GM21529 (cell line): ENCODE measurements around the gene NEU3.
"Not testable (repeated sequence)": the region's sequence is repeated elsewhere in the genome, so short reads cannot be mapped to it uniquely, and the experiment has no call there.

Experiments
- ATAC-seq: cut with Tn5 transposase; IDR thresholded peaks from one replicate; pipeline ENCODE4 v1.9.1; 2021; ENCODE audit not compliant: unreplicated experiment

NEU3 gene, protein sequence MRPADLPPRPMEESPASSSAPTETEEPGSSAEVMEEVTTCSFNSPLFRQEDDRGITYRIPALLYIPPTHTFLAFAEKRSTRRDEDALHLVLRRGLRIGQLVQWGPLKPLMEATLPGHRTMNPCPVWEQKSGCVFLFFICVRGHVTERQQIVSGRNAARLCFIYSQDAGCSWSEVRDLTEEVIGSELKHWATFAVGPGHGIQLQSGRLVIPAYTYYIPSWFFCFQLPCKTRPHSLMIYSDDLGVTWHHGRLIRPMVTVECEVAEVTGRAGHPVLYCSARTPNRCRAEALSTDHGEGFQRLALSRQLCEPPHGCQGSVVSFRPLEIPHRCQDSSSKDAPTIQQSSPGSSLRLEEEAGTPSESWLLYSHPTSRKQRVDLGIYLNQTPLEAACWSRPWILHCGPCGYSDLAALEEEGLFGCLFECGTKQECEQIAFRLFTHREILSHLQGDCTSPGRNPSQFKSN

DNA sequence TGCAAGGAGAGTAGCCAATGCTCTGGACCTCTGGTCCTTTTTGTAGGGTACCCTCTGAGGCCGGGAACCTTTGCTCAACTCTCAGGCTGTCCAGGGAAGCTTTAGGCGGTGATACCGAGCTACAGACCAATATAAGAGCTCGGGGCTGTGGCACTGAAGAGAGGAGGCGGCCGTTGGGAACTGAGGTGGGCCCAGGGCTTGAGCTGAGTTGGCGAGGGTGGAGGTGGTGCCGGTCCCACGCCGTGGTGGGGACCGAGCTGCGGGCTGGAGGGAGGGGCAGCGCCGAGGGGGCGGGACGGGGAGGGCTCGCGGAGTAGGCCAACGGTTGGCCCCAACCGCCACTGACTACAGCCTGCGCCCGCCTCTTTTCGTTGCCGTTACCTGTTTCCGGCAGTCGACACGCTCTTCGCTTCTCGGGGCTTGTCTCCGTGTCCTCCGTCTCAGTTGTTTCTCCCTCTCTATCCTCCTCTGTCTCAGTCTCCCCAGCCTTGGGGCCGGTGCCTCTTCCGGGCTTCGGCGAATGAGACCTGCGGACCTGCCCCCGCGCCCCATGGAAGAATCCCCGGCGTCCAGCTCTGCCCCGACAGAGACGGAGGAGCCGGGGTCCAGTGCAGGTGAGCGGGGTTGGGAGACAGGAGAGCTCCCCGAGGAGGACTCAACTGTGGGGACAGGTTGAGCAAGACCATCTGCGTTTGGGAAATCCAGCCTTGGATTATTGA, at the start of gene NEU3:
NEU3 (plus strand) TSS at position 393 of the 719 bp plus-strand sequence; CDS start at position 521, 128 bp downstream.
- ATAC-seq, result peak; percentile 78

DNA sequence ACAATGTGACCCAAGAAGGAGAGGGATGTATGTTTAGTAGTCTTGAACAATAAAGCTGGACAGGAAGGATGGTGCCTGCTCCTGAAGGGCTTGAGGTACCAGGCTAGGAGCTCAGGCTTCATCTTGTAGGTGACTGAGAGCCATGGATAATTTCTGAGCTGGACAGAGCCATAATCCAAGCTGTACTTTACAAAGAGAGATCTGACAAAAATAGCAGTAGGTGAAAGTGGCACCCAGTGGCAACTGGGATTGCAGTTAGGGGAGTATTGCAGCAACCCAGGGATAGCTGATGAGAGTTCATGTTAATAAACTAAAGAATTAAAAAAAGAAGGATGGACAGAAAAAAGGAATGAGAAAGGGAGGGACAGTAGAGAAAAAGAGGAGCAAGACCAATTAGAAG, 47.2 kb upstream of the NEU3 start:
- ATAC-seq, result no peak

DNA sequence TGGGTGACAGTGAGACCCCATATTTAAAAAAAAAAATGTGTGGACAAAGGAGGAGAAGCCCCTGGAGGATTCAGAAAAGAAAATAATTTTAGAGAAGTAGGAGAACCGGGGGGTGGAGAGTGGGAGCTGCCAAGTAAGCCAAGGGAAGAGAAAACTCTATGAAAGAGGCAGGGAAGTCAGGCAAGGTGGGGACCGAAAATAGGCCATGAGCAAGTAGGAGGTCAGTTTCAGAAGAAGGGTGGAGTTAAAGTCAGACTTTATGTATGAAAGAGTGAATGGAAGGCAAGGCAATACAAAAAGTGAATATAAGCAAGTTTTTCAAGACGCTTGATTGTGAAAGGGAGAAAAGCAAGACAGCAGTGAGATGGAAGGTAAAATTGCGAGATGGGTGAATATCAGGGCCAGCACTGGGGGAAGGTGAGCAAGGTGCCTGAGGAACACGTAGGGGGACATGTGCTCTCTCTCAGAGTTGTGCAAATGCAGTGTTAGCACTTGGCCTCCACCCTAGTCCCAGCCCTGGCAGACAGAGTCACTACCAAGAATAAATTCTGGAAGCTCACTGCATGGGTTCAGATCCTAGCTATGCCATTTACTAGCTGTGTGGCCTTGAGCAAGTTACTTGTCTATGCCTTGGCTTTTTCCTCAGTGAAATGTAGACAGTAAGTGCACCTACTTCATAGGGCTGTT, 46.5 kb upstream of the NEU3 start:
- ATAC-seq, result no peak

DNA sequence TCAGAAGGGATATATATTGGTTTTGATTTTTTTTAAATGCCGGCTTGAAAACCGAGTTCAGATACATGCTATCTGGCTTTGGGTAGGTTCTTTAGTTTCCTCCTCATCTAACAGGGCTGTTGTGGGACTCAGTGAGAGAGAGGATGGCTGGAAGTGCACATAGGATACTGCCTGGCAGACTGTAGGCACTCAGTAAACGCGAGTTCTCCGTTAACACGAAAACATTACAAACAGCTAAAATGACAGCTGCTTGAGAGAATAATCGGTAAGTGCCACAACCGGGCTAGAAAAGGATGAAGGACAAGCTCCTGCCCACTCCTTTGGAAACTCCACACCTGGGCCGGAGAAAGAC, 40.2 kb upstream of the NEU3 start:
- peak; percentile 9 for ATAC-seq

DNA sequence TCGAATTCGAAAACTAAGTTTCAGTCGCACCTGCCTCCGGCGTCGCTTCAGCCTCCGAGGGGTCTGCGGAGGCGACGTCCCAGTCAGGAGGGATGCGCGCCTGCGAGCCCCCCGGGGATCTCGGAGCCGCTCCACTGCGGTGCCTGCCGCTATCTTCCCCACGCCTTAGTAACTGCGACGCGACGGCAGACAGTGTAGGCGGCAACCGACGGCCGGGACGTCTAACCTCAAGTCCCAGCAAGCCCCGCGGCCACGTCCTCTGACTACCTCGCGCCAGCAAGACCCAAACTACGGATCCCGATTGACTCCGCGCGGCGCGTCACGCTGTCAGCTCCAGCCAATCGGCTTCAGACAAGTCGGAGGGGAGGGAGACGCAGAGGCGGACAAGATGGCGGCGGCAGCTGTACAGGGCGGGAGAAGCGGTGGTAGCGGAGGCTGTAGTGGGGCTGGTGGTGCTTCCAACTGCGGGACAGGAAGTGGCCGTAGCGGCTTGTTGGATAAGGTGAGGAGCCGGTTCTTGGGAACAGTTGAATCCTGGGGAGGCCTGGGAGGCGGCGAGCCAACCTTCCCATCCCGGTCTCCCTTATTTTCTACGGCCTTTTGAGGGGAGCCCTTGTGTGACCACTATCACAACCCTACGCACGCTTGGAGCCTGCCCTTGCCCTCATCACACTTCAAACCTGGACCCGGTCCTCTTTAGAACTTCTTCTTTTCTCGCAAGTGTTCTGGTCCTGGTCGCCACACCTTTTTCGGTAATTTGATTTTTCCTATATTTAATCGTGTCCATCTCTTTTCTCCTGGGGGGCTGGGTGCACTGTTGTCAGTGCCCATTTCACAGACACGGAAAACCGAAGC, 39.6 kb upstream of the NEU3 start, which contains the start of the genes SPCS2 and XRRA1:
SPCS2 (plus strand) TSS at position 369 of the 855 bp plus-strand sequence; CDS start at position 389, 20 bp downstream.
XRRA1 (minus strand) TSS at position 194 of the 855 bp plus-strand sequence. CDS start 8,213 bp downstream, outside the sequence.
- ATAC-seq, result peak; percentile 92

DNA sequence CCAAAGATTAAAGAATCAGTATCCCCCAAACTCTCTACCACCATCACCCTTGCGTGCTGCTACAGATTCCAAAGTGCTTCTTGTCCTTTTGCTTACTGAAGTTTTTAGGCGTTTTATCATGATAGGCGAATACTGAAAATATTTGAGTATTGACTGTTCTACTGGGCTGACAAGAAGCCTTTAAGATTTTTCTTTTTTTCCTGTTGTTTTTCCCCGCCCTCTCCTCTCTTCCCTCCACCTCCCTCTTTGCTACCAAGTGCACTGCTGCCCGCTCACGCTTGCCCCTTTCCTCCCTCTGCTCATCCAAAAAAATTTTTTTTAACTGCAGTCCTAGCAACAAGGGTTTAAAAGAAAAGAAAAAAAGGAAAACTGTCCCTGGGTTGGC, 39.0 kb upstream of the NEU3 start:
- no peak for ATAC-seq

DNA sequence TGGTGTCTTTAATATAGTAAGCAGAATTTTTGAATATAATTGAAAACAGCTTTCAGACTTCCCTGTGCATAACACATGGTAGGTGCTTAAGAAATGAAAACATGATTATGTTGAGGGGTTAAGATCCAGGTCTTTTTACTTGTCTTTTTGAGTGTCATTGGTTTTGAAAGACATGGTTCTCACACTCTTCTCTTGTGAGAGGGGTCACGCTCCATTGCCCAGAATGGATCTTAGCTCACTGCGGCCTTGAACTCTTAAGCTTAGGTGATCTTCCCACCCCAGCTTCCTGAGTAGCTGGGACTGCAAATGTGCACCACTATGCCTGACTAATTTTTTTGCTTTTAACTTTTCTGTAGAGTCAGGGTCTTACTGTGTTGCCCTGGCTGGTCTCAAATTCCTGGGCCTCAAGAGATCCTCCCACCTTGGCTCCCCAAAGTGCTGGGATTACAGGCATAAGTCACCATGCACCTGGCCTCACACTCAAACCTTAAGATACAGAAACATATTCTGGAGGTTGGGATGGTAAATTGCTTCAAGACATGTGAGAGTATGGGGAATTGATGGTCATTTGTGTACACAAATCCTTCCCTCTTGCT, 38.3 kb upstream of the NEU3 start:
- peak; percentile 18 for ATAC-seq

DNA sequence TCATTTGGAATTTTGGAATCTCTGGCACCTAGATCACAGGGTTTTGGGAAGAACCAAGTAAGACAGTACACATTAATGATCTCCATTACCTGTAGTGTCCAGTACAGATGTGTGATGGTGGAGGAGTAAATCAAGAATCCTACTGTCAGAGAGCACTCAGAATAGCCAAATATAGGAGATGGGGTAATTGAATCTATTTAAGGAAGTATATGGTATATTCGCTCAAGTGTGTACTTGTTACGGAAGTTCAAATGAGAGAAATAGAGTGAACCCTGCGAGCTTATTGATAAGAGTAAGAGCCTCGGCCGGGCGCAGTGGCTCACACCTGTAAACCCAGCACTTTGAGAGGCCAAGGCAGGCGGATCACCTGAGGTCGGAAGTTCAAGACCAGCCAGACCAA, 37.5 kb upstream of the NEU3 start:
- ATAC-seq, result no peak

DNA sequence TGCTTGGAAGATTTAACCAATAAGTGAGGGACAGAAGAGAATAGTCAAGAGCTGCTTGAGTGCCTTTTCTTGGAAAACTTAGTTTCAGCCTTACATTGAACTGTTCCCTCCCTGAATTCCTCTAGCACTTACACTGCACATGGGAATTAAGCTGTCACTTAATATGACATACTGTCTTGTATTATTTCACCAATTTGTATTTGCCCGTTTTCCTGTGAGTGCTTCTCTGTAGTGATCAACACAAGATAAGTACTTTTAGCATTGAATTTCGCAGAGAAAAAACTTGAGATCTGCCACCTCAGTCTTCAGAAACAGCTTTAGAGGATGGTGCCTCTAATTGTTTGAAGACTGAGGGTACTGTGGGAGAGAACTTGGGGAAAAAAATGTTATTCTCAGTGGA, 36.0 kb upstream of the NEU3 start:
- ATAC-seq, result no peak

DNA sequence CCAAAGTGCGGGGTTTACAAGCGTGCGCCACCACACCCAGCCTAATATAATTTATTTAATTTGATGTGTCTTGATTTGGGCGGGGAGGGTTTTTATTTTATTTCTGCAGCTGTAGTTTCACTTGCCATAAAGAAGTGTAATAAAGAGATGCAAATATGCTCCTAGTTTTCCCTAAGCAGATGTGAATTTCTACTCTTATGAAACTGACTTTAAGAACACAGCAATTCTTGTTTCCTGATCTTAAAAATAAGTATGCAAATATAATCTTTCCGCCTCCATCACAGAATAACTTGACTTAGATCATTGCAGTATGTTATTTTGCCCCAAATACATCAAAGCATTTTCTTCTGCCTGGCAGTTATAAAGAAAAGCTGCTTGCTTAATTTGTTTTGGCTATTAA, 35.3 kb upstream of the NEU3 start:
- ATAC-seq, result no peak

DNA sequence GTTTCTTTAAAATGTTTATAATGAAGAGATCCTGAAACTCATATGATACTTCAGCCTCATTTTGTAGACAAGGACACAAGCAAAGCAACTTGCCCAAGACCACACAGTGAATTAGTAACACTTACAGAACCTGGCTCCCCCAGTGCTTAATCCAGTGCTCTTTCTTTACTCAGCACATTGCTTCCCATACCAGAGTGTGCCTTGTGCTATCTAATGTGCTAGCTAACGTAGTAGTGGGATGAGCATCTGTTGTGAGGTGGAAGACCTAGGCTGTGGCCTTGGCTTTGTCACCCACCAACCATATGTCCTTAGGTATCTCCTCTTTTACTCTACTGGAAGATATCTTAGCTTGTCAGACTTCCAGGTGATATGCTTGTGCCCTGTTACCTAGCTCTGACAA, 34.5 kb upstream of the NEU3 start:
- no peak for ATAC-seq

DNA sequence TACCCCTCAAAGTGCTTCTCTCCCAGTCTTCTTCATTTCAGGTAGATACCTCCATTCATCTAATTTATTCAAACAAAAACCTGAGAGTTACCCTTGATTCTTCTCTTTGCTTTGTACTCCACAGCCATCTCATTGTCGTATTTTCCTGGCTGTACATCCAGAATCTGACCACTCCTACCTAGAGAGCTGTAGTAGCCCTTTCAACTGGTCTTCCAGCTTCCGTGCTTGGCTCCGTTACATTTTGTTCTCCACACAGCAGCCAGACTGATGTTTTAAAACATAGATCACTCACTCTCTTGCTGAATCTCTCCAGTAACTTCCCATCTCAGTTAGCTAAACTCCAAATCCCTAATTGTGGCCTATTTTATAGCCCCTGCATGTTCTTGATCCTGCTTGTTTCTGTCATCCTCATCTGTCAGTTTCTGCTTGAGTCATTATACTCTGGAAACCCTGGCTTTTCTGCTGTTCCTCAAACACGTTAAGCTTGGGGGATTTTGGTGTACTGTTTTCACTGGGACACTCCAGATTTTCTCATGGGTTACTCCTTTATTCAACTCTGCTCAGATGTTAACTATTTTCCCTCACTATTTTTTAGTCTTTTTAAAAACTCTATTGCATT, 32.2 kb upstream of the NEU3 start:
- ATAC-seq, result no peak

DNA sequence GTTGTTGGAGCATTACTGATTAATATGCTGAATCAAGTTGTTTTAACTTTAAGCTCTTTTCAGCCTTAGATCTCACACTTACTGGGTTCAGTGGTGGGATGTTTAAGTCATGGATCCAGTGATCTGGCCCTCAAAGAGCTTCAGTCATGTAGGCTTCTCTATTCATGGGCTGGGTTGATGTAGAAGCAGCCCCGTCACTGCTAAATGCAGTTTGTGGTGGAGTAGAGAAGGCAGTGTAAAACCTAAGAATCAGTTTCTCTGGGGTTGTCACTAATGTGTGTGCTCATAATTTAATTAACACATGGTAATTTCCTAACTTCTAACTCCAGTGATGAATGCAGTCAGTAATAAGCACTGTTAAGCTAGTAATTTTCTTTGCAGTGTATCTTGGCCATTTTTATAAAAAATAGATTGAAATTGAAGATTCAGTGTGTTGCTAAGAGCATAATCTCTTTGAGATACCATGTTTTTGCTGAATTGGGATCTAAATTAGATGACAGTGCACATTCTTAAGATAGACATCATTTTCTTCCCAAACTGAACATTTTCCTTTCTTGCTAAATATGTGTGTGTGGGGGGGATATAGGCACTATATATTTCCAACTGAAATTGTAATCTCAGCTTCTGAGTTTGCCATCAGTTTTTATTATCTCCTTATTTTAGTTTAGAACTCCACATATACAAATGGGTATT, 30.6 kb upstream of the NEU3 start:
- ATAC-seq, result no peak

DNA sequence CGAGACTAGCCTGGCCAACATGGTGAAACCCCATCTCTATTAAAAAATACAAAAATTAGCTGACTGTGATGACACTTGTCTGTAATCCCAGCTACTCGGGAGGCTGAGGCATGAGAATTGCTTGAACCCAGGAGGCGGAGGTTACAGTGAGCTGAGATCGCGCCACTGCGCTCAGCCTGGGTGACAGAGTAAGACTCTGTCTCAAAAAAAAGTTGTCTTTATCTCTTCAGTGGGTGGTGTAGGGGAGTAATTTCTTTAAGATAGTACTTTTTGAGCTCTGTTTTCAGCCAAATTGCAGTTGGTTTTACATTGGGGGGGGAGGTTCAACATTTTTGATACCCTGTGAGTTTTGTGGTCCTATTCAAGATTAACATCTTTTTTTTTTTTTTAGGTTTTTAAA, 28.6 kb upstream of the NEU3 start:
- ATAC-seq, result not testable (repeated sequence)

DNA sequence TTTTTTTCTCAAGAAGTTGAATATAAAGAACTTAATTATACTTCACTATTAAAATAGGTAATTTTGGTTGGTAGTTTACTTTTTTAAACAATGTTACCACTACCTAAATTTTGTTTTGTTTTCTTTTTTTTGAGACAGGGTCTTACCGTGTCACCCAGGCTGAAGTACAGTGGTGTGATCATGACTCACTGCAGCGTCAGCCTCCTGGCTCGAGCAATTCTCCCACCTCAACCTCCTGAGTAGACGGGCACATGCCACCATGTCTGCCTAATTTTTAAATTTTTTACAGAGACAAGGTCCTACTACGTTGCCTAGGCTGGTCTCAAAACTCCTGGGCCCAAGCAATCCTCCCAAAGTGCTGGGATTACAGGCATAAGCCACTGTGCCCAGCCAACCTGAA, 22.1 kb upstream of the NEU3 start:
- no peak for ATAC-seq

DNA sequence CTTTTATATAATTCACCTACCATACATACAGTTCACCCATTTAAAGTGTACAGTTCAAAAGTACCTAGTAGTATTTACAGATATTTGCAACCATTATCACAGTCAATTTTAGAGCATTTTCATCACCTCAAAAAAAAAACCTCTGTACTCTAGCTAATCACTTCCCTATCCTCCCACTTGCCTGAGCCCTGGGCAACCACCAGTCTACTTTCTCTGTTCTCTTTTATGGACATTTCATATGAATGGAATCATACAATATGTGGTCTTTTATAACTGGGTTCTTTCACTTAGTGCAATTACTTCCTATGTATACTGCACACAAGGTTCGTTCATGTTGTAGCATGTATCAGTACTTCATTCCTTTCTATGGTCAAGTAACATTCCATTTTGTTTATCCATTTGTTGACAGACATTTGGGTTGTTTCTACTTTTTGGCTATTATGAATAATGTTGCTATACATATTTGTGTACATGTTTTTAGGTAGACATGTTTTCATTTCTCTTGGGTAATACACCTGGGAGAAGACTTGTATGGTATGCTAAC, 17.8 kb upstream of the NEU3 start:
- no peak for ATAC-seq

DNA sequence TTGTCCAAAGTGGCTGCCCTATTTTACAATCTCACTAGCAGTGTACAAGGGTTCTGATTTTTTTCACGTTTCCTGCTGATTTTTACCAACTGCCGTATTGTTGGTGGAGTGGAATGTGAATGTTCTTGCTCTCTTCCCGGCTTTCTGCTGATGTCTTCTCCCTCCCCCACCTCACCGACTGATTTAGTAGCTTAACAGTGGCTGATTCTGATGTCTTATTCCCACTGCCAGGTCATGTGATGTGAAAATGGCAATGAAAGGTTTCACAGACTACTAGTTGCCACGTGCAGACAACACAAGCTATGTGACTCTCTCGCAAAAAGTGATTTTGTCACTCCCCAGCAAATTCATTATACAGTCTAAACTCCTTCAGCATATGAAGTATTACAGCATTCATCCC, 17.3 kb upstream of the NEU3 start:
- no peak for ATAC-seq

DNA sequence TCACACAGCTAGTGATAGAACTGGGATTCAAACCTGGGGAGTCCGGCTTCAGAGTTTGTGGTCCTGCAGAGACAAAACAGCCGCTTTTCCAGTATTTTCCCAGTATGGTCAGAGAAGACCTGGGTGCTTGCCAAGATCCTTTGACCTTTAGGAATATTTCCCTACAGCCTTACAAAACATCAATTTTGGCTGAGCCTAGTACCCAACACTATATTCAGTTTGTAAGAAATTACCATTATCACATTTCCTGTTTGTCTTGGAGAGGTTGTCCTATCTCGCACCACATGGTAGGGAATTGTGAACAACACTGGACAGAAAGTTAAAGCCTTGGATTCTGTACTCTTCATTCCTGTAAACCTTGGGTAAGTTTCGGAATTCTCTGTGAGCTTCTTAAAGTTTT, 10.7 kb upstream of the NEU3 start:
- ATAC-seq, result no peak

DNA sequence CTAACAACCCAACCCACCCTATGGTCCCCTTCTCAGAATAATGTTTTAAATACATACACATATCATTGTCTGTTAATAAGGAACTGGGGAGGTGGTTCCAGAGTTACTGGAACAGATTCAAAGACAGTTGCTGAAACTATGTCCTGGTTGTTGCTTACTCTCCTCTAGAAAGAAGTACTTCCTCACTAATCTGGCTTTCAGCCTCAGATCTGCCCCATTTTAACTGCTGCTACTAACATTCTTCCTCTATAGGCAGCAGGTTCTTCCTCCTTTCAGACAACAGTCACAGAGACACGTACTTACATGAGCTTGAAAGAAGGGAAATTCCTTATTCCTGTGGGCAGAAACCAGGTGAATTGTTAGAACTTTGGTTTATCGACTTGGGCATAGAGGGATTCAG, 8.1 kb upstream of the NEU3 start:
- no peak for ATAC-seq
